GM21786 (cell line): ENCODE data around the gene FTCD.
"Not testable (repeated sequence)": the region's sequence is repeated elsewhere in the genome, so short reads cannot be mapped to it uniquely, and the experiment has no call there.

Experiments
- ATAC-seq: cut with Tn5 transposase; IDR thresholded peaks from one replicate; pipeline ENCODE4 v1.9.1; 2021; ENCODE audit not compliant: unreplicated experiment

FTCD gene

GRCh38 chr21:46188226-46189212 is 33.1 kb upstream of the FTCD start:
- no peak for ATAC-seq

DNA sequence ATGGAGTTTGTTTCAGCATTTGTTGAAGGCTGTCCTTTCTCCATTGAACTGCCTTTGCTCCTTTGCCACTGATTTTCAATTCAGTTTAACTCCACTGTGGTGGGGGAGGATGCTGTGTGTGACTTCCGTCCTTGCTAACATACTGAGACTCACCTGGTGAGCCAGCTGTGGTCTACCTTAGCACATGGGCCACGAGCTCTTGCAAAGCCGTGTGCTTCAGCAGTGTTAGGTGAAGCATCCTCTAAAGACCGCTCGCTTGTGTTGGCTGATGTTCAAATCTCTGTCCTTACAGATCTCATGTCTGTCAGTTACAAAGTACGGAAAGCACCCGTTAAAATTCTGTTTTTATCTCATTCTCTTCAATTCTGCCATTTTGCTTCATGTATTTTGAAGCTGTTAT is 32.4 kb upstream of the FTCD start:
- no peak for ATAC-seq

DNA sequence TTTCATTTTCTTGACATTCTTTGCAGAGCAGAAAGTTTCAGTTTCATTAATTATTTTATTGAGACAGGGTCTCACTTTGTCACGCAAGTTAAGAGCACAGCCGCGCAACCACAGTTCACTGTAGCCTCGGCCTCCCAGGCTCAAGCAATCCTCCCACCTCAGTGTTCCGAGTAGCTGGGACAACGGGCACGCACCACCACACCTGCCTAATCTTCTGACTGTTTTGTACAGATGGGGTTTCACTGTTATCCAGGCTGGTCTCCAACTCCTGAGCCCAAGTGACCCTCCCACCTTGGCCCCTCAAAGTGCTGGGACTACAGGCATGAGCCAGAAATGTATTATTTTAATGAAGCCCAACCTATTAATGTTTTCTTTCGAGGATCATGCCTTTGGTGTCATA is 31.9 kb upstream of the FTCD start:
- ATAC-seq: no peak

DNA sequence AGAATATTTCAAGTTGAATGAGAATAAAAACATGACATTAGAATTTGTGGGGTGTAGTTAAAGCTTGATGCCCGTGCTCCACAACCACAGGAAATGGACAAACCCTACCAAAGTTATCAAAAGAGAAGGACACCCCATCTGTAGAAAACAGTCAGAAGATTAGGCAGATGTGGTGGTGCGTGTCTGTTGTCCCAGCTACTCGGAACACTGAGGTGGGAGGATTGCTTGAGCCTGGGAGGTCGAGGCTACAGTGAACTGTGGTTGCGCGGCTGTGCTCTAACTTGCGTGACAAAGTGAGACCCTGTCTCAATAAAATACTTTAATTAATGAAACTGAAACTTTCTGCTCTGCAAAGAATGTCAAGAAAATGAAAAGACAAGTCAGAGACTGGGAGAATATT is 30.3 kb upstream of the FTCD start:
- no peak for ATAC-seq

DNA sequence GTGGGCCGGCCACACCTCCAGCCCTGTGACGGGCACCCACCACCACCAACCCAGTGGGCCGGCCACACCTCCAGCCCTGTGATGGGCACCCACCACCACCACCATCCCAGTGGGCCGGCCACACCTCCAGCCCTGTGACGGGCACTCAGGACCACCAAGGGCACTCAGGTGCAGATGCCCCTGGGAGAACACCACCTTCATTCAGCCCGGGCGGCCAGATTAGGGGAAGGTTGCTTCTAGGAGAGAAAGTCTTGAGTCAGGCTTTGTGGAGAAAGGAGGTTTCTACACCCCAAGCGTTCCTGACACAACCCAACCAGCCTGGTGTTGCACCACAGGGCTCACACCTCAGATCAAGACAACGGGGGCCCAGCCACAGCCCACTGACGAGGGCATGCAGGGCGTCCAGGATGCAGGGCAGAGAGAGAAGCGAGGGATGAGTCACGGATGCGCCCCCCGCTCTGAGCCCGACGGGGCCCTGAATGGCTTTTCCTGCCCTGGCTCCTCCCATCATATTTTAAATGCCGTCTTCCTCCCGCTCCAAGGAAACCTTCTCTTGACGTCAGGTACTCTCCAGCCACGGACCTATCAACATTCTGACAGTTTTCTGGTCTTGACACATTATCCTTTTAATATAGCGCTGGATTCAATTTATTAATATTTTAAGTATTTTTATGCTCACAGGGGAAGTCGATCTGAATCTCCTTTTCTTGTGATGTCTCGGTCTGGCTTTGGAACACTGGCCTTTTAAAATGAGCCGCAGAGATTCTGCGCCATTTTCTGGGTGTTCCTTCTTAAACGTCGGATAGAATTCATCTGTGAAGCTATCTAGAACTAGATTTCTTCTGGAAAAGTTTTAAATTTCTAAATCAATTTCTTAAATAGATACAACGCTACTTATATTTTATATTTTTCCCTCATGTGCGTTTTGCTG is 29.5 kb upstream of the FTCD start:
- ATAC-seq: no peak

GRCh38 chr21:46183910-46184624 is 28.7 kb upstream of the FTCD start, which contains the start of gene SPATC1L:
TSS of gene SPATC1L (minus strand) at chr21:46184459. CDS start at chr21:46182816, 1,643 bp downstream.
- no peak for ATAC-seq

DNA sequence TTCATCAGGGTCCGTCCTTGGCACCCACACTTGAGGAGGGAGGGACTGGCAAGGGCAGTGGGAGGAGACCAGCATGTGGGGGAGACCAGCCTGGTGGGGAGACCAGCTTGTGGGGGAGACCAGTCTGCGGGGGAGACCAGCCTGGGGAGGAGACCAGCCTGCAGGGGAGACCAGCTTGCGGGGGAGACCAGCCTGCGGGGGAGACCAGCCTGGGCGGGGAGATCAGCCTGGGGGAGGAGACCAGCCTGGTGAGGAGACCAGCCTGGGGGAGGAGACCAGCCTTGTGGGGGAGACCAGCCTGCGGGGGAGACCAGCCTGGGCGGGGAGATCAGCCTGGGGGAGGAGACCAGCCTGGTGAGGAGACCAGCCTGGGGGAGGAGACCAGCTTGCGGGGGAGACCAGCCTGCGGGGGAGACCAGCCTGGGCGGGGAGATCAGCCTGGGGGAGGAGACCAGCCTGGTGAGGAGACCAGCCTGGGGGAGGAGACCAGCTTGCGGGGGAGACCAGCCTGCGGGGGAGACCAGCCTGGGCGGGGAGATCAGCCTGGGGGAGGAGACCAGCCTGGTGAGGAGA is 28.0 kb upstream of the FTCD start:
- ATAC-seq: not testable (repeated sequence)

- no peak for ATAC-seq
These were observed 27.4 kb upstream of the FTCD start for GRCh38 chr21:46182548-46183336.

DNA sequence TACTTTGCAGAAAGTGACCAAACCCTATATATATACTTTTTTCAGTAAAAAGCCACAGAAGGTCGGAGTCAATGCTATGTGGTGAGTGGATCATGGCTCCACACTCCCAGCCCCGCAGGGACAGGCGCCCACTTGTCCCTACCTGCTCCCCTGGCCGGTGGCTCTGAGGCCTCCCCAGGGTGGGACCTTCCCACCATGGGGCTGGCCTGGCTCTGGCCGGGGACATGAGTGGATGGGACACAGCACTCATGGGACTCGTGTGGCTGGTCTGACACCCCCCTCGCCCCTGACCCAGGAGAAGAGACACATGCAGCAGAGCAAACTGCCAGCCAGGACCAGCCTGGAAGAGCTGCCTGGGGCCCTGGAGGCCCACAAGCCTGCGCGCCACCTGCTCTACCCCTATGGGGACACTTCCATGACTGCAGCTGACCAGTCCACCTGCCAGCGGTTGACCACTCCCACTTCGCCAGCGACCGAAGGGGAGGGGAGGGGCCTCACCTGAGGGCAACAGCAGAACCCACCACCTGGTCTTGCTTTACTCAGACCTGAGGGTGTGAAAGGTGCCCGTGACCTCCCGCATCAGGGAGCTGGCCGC is 26.7 kb upstream of the FTCD start:
- ATAC-seq: no peak

- no peak for ATAC-seq
These were observed 26.1 kb upstream of the FTCD start for GRCh38 chr21:46181436-46181835.

- ATAC-seq: no peak
These were observed 25.5 kb upstream of the FTCD start for GRCh38 chr21:46180778-46181391.

DNA sequence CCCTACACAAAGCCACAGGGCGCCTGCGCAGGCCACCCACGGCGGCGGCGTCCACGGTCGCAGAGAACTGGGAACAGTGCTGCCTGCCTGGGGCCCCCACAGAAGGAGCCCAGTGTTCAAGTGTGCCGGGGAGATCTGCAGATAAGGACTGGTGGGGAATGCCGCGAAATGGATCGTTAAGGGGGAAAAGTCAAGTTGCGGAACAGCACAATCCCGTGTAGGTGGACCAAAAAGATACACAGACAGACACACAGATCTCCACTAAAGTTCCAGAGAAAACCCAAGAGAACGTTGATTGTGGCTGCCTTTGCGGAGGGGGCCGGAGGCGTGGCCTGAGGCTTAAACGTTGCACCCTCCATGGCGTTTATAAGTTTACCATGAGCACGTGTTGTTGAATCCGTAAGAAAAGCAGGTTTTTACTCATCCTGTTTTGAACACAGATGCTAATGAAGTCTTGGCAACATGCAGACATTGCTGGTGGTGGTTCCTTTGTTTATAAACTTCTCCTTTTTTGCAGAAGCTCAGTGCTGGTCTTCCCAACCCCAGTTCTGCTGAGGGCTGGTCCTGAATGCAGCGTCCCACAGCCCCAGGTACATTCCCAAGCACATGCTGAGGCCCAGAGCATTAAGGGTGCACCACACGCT is 24.8 kb upstream of the FTCD start:
- no peak for ATAC-seq

DNA sequence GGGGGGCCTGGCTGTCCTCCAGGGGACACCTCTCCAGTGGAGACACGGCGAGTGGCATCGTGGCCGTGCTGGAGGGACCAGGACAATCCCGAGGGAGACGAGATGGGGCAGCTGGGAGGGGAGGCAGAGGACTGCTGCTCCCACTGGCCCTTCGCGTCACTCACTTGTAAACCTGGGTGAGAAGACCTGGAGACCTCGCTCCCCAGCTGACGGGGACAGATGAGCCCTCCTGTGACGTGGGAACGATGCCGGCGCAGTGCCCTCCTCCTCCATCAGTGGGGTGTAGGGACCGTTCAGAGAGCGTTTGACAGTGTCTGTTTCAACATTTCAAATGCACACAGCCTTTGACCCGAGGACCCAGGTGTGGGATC is 24.3 kb upstream of the FTCD start:
- no peak for ATAC-seq

DNA sequence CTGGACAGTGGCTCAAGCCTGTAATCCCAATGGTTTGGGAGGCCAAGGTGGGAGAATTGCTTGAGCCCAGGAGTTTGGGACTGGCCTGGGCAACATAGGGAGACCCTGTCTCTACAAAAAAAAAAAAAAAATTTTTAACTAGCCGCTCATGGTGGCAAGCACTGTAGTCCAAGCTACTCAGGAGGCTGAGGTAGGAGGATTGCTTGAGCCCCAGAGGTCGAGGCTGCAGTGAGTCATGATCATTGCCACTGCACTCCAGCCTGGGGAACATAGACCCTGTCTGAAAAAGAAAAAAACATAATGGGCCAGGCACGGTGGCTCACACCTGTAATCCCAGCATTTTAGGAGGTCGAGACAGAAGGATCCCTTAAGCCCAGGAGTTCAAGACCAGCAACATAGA is 23.6 kb upstream of the FTCD start:
- no peak for ATAC-seq

DNA sequence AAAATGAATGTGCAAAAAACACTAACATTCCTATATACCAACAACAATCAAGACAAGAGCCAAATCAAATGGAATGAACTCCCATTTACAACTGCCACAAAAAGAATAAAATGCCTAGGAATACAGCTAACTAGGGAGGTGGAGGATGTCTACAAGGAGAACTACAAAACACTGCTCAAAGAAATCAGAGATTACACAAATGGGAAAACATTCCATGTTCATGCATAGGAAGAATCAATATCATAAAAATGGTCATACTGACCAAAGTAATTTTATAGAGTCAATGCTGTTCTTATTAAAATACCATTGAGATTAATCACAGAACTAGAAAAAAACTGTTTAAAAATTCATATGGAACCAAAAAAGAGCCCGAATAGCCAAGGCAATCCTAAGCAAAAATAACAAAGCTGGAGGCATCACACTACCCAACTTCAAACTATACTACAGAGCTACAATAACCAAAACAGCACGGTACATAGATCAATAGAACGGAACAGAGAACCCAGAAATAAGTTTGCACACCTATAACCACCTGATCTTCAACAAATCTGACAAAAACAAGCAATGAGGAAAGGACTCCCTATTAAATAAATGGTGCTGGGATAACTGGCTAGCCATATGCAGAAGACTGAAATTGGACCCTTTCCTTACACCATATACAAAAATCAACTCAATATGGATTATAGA is 21.2 kb upstream of the FTCD start:
- not testable (repeated sequence) for ATAC-seq

- ATAC-seq: no peak
These were observed 18.2 kb upstream of the FTCD start for GRCh38 chr21:46173573-46173972.

DNA sequence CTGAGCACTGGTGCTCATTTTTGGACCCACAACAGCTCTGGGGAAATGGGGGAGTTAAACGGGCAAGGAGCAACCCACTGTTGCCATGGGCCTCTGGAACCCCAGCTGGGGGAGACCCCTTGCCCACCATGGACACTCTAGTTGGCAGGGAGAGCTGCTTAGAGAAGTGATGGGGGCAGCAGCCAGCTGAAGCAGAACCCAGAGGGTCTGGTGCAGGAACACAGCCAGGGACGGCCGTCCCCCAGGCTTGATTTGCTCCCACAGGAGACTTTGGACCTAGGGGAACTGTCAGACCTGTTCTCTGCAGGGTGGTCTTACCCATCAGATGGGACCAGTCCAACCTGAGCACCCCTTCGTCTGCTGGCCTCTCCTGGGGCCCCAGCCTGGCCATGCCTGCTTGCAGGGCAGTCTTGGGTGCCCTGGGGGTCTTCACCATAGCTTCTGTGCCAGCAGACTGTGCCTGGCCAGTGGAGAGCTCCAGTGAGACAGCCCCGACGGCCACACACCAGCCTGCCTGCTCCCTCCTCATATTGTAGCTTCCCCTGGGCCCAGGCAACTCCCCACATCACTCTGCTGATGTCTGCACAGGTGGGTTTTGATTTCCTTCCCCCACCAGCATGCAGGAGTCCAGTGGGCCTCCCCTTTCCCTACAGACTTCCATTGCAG is 17.6 kb upstream of the FTCD start:
- ATAC-seq: no peak
